Measurements from ENCODE around the gene ANKMY1. TPM values are rescaled to one million over a fixed set of nuclear protein-coding genes. Genes with fewer than 3 reads are reported as not detected.

The ANKMY1 gene
- total RNA-seq, 6 experiments from 2014 or later = 6.6 to 11.0 (median 9.0) TPM

DNA sequence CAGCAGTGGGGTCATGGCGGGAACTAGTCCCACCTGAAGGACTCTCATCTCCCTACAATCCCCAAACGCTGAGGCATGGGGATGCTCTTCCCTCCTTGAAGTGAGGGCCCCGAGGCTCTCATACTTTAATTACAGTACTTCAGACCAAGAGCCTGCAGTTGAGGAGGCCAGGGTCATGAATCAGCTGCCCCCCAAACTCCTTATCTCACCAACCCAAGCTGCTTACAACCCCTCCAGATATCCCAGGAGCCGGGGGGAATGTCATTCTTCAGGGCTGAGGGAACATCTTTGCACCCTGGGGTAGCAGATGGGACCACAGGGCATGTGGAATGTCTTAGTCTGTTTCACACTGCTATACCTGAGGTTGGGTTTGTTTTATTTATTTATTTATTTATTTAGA, 26.0 kb upstream of the ANKMY1 start:
- H3K27me3 ChIP-seq = no peaks in the 10 kb centered on the region
- DNase-seq = no peak
- no peak overlapping the region for H3K27ac ChIP-seq
- H3K4me3 ChIP-seq = no peak overlapping the region
- ATAC-seq = no peak
- H3K36me3 ChIP-seq = no peaks in the 10 kb centered on the region
- intact Hi-C loops (cut with DNase I) = no loop called here
- TF ChIP-seq, protein P1, sequence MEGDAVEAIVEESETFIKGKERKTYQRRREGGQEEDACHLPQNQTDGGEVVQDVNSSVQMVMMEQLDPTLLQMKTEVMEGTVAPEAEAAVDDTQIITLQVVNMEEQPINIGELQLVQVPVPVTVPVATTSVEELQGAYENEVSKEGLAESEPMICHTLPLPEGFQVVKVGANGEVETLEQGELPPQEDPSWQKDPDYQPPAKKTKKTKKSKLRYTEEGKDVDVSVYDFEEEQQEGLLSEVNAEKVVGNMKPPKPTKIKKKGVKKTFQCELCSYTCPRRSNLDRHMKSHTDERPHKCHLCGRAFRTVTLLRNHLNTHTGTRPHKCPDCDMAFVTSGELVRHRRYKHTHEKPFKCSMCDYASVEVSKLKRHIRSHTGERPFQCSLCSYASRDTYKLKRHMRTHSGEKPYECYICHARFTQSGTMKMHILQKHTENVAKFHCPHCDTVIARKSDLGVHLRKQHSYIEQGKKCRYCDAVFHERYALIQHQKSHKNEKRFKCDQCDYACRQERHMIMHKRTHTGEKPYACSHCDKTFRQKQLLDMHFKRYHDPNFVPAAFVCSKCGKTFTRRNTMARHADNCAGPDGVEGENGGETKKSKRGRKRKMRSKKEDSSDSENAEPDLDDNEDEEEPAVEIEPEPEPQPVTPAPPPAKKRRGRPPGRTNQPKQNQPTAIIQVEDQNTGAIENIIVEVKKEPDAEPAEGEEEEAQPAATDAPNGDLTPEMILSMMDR (IDR thresholded peaks at IDR 0.05) = no peak
- no peak for TF ChIP-seq POLR2A (IDR thresholded peaks at IDR 0.05)
- WGBS (ENCODE audit: insufficient coverage, low coverage, low lambda C conversion rate, missing lambda C conversion rate) = no CpG with 5 or more reads among the region's 4 CpGs
- no peaks in the 10 kb centered on the region for H3K9me3 ChIP-seq
- peaks cover 0 to 43% (median 20%) of the 10 kb centered on the region in 4 donors for H3K4me1 ChIP-seq

DNA sequence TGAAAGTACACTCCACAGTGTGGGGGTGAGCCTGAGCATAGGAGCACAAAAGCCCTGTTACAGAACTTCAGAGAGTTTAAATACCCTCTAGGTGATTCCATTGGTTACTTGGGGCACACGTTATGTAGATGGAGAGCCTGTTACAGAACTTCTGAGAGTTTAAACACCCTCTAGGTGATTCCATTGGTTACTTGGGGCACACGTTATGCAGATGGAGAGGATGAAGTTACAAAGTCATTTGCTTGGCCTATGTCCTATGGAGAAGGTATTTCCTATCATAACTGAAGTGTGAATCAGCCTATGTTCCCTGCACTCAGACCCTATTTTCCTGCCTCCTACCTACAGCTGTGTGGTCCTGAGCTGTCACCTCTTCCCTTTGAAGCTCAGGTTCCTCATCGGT, 25.0 kb upstream of the ANKMY1 start:
- peaks cover 0 to 4% (median 0%) of the 10 kb centered on the region in 4 donors for H3K36me3 ChIP-seq
- no peak overlapping the region for H3K27ac ChIP-seq
- no peak overlapping the region for H3K4me3 ChIP-seq
- WGBS (ENCODE audit: insufficient coverage, low coverage, low lambda C conversion rate, missing lambda C conversion rate) = no CpG with 5 or more reads among the region's 3 CpGs
- H3K27me3 ChIP-seq = no peaks in the 10 kb centered on the region
- peaks cover 0 to 42% (median 20%) of the 10 kb centered on the region in 4 donors for H3K4me1 ChIP-seq
- ATAC-seq (no peak), DNase-seq (no peak)
- H3K9me3 ChIP-seq = no peaks in the 10 kb centered on the region
- intact Hi-C loops (cut with DNase I) = no loop called here
- TF ChIP-seq, protein P1 (IDR thresholded peaks at IDR 0.05) = no peak
- TF ChIP-seq POLR2A (IDR thresholded peaks at IDR 0.05) = no peak

DNA sequence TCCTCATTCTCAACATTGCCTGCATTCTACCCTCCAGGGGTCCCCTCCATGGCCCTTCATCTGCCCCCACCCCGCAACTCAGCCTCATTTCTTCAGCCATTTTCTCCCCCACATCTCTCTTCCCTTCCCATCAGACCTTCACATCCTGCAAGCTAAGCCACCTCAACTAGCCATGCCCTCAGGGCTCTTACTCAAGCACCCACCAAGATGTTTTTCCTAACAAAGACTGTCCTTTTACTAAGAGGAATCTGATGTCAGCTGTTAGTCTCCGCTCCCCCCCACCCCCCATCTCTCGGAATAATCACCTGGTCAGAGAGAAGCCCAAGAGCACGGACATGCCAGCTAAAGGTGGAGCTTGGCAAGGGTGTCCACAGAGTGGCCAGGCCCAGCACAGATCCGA, 24.0 kb upstream of the ANKMY1 start:
- peaks cover 0 to 12% (median 0%) of the 10 kb centered on the region in 4 donors for H3K36me3 ChIP-seq
- intact Hi-C loops (cut with DNase I) = no loop called here
- ATAC-seq (no peak), DNase-seq (no peak)
- H3K4me3 ChIP-seq = no peak overlapping the region
- no peak overlapping the region for H3K27ac ChIP-seq
- H3K4me1 ChIP-seq = peaks cover 0 to 35% (median 17%) of the 10 kb centered on the region in 4 donors
- whole genome bisulfite sequencing (ENCODE audit: insufficient coverage, low coverage, low lambda C conversion rate, missing lambda C conversion rate) = 87% methylated on average over 5 of the region's 5 CpGs
- H3K9me3 ChIP-seq = no peaks in the 10 kb centered on the region
- TF ChIP-seq POLR2A (IDR thresholded peaks at IDR 0.05) = no peak
- TF ChIP-seq, protein P1 (IDR thresholded peaks at IDR 0.05) = no peak
- no peaks in the 10 kb centered on the region for H3K27me3 ChIP-seq

DNA sequence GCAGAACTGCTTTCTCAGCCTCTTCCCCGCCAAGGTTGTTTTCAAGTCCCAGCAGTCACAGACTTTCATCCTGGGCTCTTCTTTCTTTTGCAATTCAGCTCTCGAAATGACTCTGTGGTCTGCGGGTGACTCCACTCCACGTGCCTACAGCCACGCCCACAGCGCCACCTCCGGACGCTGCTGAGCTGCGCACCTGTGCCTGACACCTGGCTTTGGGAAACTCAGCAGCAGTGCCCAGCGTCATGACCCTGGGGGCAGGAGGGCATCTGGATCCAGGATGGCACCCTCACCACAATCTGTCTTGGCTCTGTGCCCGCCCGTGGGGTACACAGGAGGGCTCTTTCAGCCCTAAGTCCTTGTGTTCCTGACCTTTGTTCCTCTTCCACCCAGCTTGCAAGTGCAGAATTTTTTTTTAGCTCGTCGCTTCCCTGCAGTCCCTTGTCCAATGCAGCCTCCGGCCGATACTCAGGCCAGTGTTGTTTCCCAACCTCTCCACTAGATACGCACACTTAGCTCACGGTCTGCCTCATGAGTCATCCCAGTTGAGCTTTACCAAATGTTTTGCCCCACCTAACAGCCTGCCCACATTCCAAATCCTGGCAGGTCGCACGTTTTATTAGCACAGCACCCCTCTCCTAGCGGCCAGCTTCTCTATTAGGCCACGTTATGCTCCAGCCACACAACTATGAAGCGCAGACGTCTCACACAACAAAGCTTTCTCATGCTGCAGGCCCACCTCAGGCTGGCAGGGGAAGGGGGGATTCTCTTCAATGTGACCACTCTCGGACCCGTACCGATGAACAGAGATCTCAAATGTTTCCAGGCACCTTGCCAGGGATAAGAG, 22.2 kb upstream of the ANKMY1 start:
- intact Hi-C loops (cut with DNase I) = no loop called here
- H3K36me3 ChIP-seq = peaks cover 0 to 24% (median 3%) of the 10 kb centered on the region in 4 donors
- DNase-seq (peak; percentile 81 to 91 (median 87)), ATAC-seq (peak; percentile 78 to 90 (median 84))
- peak overlapping the region; percentile 74 to 77 (median 77) for H3K27ac ChIP-seq
- peaks cover 0 to 29% (median 14%) of the 10 kb centered on the region in 4 donors for H3K4me1 ChIP-seq
- no peak overlapping the region for H3K4me3 ChIP-seq
- TF ChIP-seq POLR2A (IDR thresholded peaks at IDR 0.05) = peak; percentile 18
- TF ChIP-seq, protein P1 (IDR thresholded peaks at IDR 0.05) = peak; percentile 34 to 57 (median 48)
- H3K9me3 ChIP-seq = no peaks in the 10 kb centered on the region
- no peaks in the 10 kb centered on the region for H3K27me3 ChIP-seq
- WGBS (ENCODE audit: insufficient coverage, low coverage, low lambda C conversion rate, missing lambda C conversion rate) = 35% methylated on average over 25 of the region's 27 CpGs
